Right lobe of liver (tissue), 6 donors: ENCODE results near the gene PI3. TPM values are rescaled to one million over a fixed set of nuclear protein-coding genes. Genes with fewer than 3 reads are reported as not detected.
"Not testable (repeated sequence)": the region's sequence is repeated elsewhere in the genome, so short reads cannot be mapped to it uniquely, and the experiment has no call there.

Experiments used
- ATAC-seq, 4 donors: fragments of 200-7000 bp; cut with Tn5 transposase; one replicate each; pipeline ENCODE4 v1.9.1; 2020; ENCODE audit warnings: mild to moderate bottlenecking in 4 of 4, moderate library complexity in 4 of 4
- DNase-seq, 3 donors: peaks; one replicate each; pipeline ENCODE4 v3.0.0-alpha.2; 2020
- H3K27ac ChIP-seq, 3 donors: fragments of 200-600 bp; one replicate each; pipeline ENCODE4 v1.8.0; 2022
- H3K27me3 ChIP-seq, 2 donors: fragments of 200-600 bp; one replicate each; pipeline ENCODE4 v1.8.0; 2022
- H3K36me3 ChIP-seq, 4 donors: fragments of 200-600 bp; sonication (generic) in 1 of 4; one replicate each; pipeline versions ENCODE4 v1.5.1 to v1.8.0; 2017 to 2022; ENCODE audit warnings: control low read depth in 1 of 4
- H3K4me1 ChIP-seq, 4 donors: fragments of 200-600 bp; sonication (generic) in 1 of 4; one replicate each; pipeline versions ENCODE4 v1.5.1 to v1.8.0; 2017 to 2022; ENCODE audit warnings: control low read depth in 1 of 4
- H3K4me3 ChIP-seq, 3 donors: fragments of 200-600 bp; one replicate each; pipeline ENCODE4 v1.8.0; 2022
- H3K9me3 ChIP-seq, 4 donors: fragments of 200-600 bp; sonication (generic) in 1 of 4; one replicate each; pipeline versions ENCODE4 v1.5.1 to v1.8.0; 2017 to 2022; ENCODE audit warnings: control low read depth in 1 of 4
- POLR2A ChIP-seq: fragments of 450-650 bp; IDR thresholded peaks from one replicate; pipeline ENCODE4 v1.6.1; 2017; ENCODE audit warnings: antibody characterized with exemption, mild to moderate bottlenecking
- whole genome bisulfite sequencing: methylation state at CpG from one replicate; pipeline ENCODE4 v1.1.6; 2018; ENCODE audit warnings: low coverage, low lambda C conversion rate; ENCODE audit not compliant: insufficient coverage; ENCODE audit errors: missing lambda C conversion rate; 5-methylcytosine and 5-hydroxymethylcytosine counted together
- intact Hi-C, 2 donors: fragments of 100-400 bp; cut with DNase I; formaldehyde crosslinking; loops; one replicate each; pipeline versions ENCODE4 v1.11.2 to v1.14.1; 2022
- long read RNA-seq: library from polyadenylated mRNA; unstranded; transcript quantifications from one replicate; pipeline ENCODE4 v2.0.0, GENCODE V29; 2019
- total RNA-seq, 6 experiments: library from RNA; depleted of rRNA in 2 of 6; stranded (reverse); fragments of >200 nt in 2 of 6; fragmentation: NEBNext Ultra II Directional in 3 of 6; extraction: Animal tissue kit (Norgen Biotek cat#: 25700) in 3 of 6; gene quantifications; one replicate each; pipeline versions ENCODE4 v1.1.0 to v1.2.4, GENCODE V29; 2016 to 2023
- TF ChIP-seq, protein P1 (sequence below), 4 donors: fragments of 200-600 bp in 3 of 4; fragments of 450-650 bp in 1 of 4; IDR thresholded peaks; one replicate each; pipeline versions ENCODE4 v1.5.1 to v1.8.0; 2016 to 2022; ENCODE audit warnings: antibody characterized with exemption in 4 of 4, mild to moderate bottlenecking in 2 of 4
- donor health status: DM: no; HTN: yes; CAD: no.
- donor health status: DM: no; HTN: no; CAD: no.
- donor health status: DM: no; HTN: no; CAD: no.
- donor health status: DM: no; HTN: yes; CAD: no.
- donor health status: DM: no; HTN: yes; CAD: no.

The PI3 gene, protein sequence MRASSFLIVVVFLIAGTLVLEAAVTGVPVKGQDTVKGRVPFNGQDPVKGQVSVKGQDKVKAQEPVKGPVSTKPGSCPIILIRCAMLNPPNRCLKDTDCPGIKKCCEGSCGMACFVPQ
- not detected for total RNA-seq
- long read RNA-seq, partial matches to known transcripts, result 0 of 1 reads
- long read RNA-seq, other reads (novel, unspliced or antisense), result 0 of 1 reads

DNA sequence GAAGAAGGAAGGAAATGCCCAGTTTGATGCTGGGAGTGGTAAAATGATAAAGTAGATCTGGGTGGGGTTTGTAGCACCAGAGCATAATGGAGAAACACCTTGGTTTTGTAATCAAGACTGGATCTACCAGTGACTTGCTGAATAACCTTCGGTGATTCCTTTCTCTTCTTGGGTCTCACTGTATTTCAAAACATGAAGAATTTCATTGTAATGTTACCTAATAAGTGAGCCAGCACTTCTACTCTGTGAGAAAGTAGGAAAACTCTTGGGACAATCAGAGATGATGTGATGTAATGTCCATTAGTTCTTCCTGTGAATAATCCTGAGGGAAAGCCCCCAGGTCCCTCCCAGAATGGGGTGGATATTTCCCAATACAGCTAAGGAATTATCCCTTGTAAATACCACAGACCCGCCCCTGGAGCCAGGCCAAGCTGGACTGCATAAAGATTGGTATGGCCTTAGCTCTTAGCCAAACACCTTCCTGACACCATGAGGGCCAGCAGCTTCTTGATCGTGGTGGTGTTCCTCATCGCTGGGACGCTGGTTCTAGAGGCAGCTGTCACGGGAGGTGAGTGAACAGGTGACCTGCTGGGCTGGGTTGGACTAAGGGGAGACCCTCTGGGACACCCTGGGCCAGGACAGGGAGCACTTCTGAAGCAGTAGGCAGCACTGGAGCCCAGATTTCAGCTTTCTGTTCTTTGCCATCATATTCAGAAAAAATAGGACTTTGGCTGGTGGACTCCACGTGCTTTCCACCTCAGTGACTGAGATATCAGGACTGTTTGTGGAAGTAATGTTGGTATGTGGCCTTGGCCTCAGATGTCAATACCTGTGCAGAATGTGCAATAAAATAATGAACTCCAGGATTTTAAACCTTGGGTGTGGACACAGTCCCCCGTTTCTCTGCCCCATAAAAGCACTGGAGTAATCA is at the start of gene PI3:
TSS of gene PI3 (plus strand) at position 469 of the 931 bp plus-strand sequence. CDS start at position 490, 21 bp downstream.
- no peak within 1 kb of the TSS for H3K4me3 ChIP-seq
- WGBS, result 35% methylated on average over 3 of the region's 8 CpGs
- no peak within 1 kb of the TSS for H3K27ac ChIP-seq
- H3K4me1 ChIP-seq, result no peaks in the 10 kb centered on the region
- H3K27me3 ChIP-seq, result no peaks in the 10 kb centered on the region
- H3K36me3 ChIP-seq, result no peaks in the 10 kb centered on the region
- intact Hi-C loops, result no loop called here
- TF ChIP-seq POLR2A, result no peak
- TF ChIP-seq, protein P1, sequence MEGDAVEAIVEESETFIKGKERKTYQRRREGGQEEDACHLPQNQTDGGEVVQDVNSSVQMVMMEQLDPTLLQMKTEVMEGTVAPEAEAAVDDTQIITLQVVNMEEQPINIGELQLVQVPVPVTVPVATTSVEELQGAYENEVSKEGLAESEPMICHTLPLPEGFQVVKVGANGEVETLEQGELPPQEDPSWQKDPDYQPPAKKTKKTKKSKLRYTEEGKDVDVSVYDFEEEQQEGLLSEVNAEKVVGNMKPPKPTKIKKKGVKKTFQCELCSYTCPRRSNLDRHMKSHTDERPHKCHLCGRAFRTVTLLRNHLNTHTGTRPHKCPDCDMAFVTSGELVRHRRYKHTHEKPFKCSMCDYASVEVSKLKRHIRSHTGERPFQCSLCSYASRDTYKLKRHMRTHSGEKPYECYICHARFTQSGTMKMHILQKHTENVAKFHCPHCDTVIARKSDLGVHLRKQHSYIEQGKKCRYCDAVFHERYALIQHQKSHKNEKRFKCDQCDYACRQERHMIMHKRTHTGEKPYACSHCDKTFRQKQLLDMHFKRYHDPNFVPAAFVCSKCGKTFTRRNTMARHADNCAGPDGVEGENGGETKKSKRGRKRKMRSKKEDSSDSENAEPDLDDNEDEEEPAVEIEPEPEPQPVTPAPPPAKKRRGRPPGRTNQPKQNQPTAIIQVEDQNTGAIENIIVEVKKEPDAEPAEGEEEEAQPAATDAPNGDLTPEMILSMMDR (IDR thresholded peaks at IDR 0.05), result no peak
- ATAC-seq, result no peak
- DNase-seq, result no peak
- H3K9me3 ChIP-seq, result no peaks in the 10 kb centered on the region

DNA sequence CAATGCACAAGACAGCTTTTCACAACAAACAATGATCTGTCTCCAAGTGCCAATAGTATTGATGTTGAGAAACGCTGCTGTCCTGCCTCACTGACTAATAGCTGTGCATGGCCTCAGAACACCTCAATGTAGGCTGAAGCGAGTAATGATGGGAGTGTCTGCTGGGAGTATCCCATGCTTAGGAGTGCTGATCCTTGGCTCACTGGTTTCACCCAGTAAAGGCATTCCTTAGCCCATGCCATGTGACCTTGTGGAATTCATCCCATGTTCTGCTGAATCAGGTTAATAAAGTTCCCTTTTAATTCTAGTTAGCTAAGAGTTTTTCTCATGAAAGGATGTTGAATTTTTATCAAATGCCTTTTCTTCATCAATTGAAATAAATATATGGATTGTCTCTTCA is 46.6 kb upstream of the PI3 start:
- DNase-seq (no peak), ATAC-seq (no peak)
- 50% methylated on average over 2 of the region's 2 CpGs for WGBS
- H3K9me3 ChIP-seq, result no peaks in the 10 kb centered on the region
- TF ChIP-seq, protein P1 (IDR thresholded peaks at IDR 0.05), result no peak
- no peak for TF ChIP-seq POLR2A
- H3K27ac ChIP-seq, result no peak overlapping the region
- intact Hi-C loops, result no loop called here
- peaks cover 0 to 8% of the 10 kb centered on the region in 2 donors for H3K27me3 ChIP-seq
- H3K36me3 ChIP-seq, result no peaks in the 10 kb centered on the region
- H3K4me1 ChIP-seq, result no peaks in the 10 kb centered on the region
- H3K4me3 ChIP-seq, result no peak overlapping the region

DNA sequence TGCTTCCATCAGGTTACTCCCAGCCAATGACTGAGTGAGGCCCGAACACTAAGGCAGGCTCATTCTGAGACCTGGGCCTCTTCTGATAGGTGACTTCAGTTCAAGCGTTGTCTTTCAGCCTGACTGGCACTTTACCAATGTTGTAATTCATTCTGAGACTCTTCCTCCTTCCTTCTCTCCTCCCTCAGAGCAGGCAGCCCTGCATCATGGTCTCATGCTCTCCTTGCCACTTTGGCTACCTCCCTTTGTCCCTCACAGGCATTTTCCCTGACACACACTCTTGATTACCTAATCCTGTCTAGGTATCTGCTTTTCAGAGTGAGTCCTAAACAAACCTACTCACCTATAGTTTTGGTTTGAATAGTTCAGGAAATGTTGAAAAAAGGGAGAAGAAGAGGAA is 37.8 kb upstream of the PI3 start:
- no peak for DNase-seq
- H3K4me3 ChIP-seq, result no peak overlapping the region
- H3K4me1 ChIP-seq, result no peaks in the 10 kb centered on the region
- no peak overlapping the region for H3K27ac ChIP-seq
- 38% methylated on average over 2 of the region's 2 CpGs for WGBS
- TF ChIP-seq, protein P1 (IDR thresholded peaks at IDR 0.05), result no peak
- no peak for TF ChIP-seq POLR2A
- peaks cover 0 to 2% of the 10 kb centered on the region in 2 donors for H3K27me3 ChIP-seq
- H3K36me3 ChIP-seq, result no peaks in the 10 kb centered on the region
- no peak for ATAC-seq
- no peaks in the 10 kb centered on the region for H3K9me3 ChIP-seq
- intact Hi-C loops, result no loop called here

DNA sequence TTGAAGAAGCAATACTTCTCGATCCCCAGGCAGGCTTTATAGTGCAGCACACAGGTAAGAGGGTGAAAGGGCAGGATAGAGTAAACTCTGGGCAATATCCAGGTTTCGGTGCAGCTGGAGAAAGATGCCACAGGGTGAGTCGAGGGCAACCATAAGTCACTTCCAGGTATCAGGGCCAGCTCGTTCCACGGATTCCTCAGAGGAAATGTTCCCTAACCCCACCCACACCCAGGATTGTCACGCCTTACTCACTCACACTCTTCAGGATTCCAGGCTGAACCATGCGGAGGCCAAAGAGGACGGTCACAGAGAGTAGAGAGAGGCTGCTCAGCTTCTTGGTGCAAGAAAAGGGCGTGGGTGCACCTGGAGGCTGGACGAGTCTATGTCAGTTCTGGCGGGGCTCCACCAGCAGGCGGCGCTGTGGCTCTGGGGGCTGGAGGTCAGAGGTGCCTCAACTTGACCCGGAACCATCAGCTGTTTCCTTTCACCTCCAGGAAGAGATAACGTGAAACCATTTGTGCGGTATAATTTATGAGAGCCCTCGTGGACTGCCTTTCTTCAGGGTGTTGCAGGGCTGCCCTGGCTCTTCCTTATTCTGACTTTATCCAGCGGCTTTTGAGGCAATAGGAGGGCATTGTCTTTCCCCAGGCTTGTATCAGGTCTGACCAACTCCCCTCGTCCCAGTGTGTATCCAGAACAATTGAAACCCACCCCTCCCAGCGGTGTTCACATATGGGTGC is 36.0 kb upstream of the PI3 start:
- TF ChIP-seq, protein P1 (IDR thresholded peaks at IDR 0.05), result peak; percentile 65 to 71 (median 67)
- no peak for TF ChIP-seq POLR2A
- Histone ChIP-seq H3K27ac (no peak overlapping the region), H3K9me3 (no peaks in the 10 kb centered on the region), H3K4me3 (no peak overlapping the region), H3K27me3 (no peaks in the 10 kb centered on the region), H3K36me3 (no peaks in the 10 kb centered on the region), H3K4me1 (no peaks in the 10 kb centered on the region)
- ATAC-seq (peak; percentile 66 to 72 (median 70)), DNase-seq (peak; percentile 63 to 75 (median 72))
- intact Hi-C loops, result no loop called here
- 25% methylated on average over 15 of the region's 20 CpGs for WGBS

DNA sequence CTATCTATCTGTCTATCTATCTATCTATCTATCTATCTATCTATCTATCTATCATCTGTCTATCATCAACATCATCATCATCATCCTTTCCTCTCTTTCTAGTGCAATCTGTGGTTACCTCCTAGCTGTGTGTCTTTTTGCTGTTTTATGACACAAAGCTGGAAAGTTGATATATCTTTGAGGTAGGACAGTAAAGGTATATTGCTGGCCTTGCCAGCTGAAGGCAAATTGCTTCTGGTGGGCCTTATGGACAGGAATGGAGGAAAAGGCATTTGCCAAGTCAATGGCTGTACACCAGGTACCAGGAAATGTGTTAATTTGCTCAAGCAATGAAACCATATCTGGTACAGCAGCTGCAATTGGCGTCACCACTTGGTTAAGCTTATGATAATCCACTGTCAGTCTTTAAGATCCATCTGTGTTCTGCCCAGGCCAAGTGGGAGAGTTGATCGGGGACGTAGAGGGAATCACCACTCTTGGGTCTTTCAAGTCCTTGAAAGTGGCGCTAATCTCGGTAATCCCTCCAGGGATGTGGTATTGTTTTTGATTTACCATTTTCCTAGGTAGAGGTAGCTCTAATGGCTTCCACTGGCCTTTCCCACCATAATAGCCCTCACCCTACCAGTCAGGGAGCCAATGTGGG is 34.8 kb upstream of the PI3 start:
- intact Hi-C loops, H3K36me3 ChIP-seq, H3K27ac ChIP-seq, H3K9me3 ChIP-seq, H3K4me3 ChIP-seq, H3K27me3 ChIP-seq, ATAC-seq, H3K4me1 ChIP-seq, DNase-seq: not testable (repeated sequence)
- WGBS, result 100% methylated on average over 2 of the region's 5 CpGs
